AG20443 (cell line): Measurements from ENCODE around the gene CCDC97.
"Not testable (repeated sequence)": the region's sequence is repeated elsewhere in the genome, so short reads cannot be mapped to it uniquely, and the experiment has no call there.

Experiments used
- DNase-seq: peaks from one replicate; pipeline ENCODE4 v3.0.0; 2012; ENCODE audit warnings: low spot score, mixed read lengths

Gene CCDC97

DNA sequence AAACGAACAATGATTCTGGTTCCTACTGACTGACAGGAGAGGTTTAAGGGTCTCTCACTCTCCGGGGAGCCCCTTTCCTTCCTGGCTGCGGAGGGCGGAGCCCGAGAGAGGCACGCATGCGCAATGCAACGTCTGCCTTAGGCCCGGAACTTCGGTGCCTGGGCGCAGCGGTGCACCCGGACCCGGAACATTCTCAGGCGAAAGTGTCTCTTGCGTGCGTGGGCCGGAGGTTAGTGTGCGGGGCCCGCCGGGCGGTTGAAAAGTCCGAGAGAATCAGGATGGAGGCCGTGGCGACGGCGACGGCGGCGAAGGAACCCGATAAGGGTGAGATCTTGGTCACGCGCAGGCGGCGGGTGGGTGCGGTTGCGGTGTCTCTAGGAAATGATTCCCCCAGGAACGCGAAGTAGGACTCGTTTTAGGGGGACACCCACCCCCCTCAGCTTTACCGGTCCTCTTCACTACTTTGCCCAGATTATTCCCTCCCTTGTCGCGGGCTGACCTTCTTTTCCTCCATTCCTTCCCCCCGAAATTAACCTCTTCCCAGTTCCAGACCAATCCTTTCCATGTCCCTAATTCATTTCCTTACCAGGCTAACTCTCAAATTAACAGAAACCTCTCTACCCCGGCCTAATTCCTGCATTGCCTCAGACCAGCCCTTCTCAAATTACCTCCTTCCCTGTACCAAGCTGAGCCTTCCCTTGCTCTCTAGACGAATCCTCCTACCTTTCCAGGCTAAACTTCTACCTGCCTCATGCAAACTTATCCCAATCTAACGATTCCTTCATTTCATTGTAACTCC is at the start of gene CCDC97:
Gene CCDC97 (plus strand): TSS at position 140 of the 799 bp plus-strand sequence. CDS start 139 bp downstream, at position 279.
- DNase-seq = peak; percentile 95

DNA sequence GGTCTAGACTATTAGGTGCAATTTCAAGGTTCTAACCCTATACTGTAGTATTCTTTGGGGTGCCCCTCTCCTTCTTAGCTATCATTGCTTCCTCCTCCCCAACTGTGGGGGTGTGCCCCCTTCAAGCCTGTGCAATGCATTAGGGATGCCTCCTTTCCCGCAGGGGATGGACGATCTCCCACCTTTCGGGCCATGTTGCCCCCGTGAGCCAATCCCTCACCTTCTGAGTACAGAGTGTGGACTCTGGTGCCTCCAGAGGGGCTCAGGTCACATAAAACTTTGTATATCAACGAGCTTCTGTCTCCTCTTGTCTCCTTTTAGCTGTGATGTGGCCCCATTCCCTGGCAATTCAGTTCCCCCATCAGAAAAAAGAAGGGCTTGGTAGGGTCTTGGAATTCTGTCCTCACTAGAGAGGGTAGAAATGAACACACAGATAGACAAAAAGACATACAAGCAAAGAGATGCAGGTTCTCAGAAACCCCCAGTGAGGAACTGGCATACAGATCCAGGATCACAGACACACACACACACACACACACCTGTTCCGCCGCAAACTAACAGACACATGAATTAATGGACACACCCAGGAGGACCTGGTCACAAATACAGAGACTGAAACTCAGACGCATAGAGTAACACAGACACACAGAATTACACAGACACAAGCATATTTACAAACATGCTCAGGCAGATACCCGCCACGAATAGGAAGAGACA is 48.3 kb upstream of the CCDC97 start:
- no peak for DNase-seq

DNA sequence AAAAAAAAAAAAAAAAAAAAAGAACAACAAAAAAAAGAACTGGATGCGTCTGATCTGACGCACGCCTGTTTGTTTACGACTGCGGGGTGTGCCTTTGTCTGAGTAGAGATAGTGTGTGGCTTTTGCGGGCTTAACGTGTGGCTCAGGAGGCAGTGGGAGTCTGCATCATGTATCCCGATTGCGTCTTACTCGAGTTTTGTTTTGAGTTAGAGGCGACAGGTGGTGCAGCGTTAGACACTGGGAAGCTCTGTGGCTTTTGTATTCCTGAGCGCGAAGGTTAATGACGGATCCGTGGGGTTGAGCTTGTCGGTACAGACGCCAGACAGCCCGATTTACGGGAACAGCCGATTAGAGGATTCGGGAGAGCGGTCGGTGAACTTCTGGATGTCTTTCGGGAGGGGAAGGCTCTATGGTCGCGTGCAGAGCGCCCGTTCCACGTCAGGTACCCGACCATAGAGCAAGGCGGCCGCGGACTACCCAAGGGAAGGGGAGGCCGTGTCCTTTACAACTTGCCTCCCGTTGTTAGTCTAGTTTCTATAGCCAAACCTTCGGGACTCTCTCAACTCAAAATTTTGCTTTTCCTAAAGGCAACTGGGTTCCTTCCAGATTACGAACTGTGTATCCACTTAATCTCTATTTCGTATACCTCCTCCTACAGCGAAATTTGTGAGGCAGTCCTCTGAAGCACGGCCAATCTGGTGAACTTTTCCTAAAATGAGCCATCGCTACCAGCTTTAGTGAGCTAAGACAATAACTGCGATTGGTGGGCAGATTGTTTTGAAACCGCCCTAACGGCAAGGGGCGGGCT is 46.7 kb upstream of the CCDC97 start:
- peak; percentile 60 for DNase-seq

DNA sequence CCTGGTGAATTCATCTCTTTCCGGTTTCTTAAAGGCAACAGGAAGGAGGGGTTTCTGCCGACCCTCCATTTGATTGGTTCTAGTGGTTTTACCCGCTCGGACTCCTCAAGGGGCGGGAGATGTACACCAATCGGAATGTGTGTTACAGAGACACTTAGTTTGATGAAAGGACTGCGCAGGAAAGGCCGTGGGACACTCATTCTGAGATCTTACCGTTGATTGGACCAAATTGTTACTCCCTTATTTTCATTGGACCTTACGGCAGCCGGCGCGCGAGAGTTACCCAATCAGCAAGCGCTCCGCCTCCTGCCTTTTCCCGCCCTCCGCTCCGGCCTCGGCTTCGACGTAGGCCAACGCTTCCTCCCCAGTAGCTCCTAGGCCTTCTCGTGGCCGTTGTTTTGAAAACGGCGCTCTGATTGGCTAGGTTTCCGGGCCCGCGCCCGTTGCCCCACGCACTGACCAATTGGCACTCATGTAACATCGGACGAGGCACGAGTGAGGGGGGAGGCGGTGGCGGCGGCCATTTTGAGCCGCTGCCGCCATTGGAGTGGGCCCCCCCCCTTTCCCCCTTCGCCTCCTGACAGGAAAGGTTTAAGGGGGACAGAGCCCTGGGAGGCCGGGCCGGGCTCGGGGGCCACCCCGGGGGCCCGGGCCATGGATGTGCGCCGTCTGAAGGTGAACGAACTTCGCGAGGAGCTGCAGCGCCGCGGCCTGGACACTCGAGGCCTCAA is 46.0 kb upstream of the CCDC97 start, which contains the start of gene HNRNPUL1:
Gene HNRNPUL1 (plus strand): TSS at position 523 of the 731 bp plus-strand sequence. CDS start 132 bp downstream, at position 655.
- peak; percentile 99 for DNase-seq

DNA sequence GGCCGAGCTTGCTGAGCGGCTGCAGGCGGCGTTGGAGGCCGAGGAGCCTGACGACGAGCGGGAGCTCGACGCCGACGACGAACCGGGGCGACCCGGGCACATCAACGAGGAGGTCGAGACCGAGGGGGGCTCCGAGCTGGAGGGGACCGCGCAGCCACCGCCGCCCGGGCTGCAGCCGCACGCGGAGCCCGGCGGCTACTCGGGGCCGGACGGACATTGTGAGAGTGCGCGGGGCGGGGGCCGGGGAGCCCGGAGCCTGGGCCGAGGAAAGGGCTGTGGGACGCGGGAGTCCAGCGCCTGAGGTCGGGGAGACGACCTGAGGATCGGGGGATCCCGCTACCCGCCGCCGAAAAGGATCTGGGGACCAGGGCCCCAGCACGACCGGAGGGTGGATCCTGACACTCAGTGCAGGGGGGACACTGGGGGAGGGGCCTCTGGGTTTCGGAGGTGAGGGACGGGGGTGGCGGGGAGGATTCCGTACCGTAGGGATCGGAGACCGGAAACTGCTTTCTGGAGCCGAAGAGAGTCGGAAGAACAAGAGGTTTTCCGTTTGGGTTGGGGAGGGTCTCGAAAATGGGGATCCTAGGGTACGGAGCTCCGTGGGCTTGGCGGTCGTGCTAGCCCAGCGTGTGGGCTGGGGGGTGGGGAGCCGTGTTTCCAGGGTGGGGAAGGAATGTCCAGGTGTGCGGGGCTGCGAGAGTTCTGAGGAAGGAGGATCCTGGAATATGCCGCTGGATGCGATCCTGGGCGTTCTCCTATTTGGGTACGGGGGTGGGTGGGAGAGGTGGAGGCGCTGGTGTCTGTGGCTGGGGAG is 45.2 kb upstream of the CCDC97 start:
- DNase-seq = peak; percentile 52

DNA sequence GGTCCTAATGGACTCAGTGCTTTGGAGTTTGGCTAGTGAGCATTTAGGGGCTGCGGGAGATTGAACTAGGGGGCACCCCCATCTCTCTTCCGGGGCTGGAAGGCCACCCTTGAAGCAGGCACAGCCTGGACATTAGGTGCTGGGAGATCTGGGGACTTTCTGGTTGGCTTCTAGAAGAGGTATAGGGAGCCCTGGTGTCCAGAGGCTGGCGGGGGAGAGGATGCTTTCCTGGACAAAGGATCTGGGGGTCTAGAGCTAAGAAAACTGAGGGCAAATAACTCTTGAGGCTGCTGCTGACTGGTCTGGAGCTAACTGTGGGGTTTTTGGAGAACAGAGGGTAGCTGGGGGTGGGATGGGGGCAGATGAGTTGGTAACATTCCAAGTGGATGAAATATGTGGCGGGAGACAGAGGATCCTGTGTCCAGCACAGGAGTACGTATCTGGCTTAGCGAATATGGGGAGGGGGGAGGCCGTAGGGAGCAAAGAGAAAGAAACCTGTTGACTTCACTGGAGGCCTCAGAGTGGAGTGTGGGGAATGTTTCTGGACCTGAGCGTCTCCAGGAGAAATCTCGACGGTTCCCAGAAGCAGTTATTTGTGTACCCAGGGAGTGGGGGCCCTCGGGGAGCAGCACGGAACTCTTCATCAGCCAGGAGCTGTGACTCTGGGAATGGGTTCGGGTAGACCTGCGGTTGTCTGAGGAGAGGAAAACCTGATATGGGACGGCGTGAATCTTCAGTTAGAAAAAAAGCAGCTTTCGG is 44.4 kb upstream of the CCDC97 start:
- DNase-seq = peak; percentile 29

DNA sequence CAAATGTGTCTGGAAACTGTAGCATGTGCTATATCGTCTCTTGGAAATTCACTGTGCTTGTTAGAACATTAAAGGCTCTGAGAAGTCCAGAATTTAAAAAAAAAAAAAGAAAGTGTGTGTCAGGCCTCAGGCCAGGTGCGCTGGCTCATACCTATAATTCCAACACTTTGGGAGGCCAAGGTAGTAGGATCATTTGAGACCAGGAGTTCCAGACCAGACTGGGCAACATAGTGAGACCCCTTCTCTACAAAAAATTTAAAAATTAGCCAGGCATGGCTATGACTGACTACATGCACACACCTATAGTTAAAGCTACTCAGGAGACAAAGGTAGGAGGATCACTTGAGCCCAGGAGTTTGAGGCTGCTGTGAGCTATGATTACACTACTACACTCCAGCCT is 40.9 kb upstream of the CCDC97 start:
- no peak for DNase-seq

DNA sequence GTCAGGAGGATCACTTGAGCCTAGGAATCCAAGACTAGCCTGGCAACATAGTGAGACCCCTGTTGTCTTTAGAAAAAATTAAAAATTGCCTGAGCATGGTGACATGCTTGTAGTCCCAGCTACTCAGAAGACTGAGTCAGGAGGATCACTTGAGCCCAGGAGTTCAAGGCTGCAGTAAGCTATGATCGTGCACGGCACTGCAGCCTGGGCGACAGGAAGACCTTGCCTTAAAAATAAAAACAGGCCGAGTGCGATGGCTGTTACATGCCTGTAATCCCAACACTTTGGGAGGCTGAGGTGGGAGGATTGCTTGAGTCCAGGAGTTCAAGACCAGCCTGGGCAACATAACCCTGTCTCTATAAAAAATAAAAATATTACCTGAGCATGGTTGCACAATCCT is 40.4 kb upstream of the CCDC97 start:
- no peak for DNase-seq

DNA sequence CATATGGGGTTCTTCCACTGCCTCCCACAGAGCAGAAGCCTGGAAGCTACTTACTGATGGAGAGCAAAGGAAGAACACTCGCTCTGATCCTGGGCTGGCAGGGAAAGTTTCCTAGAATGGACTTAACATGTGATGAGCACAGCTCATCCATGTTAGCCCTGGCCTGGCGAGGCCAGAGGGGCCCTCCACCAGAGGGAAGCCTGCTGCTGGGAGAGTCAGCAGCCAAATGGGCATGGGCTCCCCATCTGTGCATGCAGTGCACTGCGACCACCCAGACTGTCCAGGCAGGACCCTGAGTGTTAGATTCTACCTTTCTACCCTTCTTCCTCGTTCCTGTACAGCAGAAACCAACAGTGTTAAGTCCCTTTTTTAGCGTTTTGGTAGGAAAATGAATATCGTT is 36.9 kb upstream of the CCDC97 start:
- DNase-seq = no peak

DNA sequence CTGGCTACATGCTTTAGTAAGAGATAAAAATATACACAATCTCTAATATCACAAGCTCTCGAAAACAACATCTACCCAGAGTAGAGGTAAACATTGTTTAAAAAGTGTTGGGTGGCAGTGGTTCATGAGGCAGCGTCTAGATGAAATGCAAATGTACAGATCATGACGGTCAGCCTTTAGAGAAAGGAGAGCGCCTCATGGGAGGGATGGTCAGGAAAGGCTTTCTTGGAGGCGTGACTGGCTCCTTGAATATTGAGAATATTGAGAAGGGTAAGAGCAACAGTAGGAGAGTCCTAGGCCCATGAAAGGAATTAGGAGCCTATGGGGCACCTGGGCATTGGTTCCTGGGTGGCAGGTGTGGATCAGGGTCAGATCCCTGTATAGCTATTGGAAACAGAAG is 35.2 kb upstream of the CCDC97 start:
- no peak for DNase-seq

DNA sequence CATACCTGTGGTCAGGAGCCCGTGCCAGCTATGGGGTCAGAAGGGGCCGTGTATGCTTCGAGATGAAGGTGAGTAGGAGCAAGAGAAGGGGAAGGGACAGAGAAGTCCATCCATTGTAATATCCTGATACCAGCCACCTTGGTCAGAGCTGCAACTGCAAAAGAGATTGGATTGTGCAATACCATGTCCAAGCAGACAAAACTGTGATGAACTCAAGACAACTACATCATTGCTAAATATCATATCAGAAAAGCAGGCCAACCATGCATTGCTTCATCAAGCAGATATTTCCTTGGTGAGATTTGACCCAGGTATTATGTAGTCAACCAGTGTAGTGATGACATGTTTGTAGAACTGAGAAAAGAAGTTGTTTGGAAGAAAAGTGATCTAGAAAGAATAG is 33.7 kb upstream of the CCDC97 start:
- DNase-seq = no peak

DNA sequence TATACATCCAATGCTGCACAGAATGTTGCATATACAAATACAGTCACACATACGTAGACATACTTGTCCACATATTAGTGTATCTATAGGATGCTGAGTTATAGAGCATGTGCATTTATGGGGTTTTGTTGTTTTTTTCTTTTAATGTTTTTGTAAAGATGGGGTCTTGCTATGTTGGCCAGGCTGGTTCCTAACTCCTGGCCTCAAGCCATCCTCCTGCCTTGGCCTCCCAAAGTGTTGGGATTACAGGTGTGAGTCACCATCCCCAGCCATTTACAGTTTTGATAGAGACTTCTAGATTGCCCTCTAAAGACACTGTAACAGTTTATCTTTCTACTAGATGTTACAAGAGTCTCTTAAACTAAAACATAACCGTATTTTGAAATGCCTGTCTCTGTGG is 31.5 kb upstream of the CCDC97 start:
- no peak for DNase-seq

DNA sequence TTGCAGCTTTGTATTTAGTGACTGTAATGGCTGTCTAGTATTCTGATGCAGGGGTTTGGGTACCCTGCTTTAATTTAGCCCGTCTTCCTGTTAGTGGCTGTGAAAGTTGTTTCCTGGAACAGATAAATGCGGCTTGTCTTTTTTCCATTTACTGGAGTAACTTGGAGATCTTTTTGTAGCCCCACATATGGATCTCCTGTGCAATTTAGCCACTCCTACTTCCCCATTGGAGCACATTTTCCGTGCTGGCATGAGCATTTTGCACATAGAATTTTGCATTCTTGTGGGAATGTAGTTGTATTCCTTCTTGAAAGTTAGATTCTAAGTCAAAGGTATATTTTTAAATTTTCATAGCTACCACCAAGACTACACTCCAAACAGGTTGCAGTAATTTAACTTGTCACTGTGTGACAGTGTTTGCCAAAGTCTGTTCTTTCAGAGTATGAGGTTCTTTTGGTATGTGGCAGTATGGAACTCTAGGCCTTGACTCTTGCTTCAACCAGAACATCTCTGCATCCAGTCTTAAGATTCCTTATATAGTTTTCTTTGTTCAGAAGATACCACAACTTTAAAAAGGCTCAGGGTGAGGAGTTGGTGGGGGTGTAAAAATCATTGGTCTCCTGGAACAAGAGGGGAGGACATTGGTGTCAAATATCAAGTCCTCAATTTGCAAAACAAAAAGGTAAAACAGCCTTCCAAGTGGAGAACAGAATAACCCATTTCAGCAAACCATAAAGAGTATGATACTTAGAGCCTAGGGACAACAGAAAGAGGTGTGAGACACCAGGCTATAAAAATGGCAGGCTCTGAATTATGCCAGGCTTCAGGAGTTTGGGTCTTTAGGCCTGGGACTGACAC is 21.1 kb upstream of the CCDC97 start:
- DNase-seq = no peak

DNA sequence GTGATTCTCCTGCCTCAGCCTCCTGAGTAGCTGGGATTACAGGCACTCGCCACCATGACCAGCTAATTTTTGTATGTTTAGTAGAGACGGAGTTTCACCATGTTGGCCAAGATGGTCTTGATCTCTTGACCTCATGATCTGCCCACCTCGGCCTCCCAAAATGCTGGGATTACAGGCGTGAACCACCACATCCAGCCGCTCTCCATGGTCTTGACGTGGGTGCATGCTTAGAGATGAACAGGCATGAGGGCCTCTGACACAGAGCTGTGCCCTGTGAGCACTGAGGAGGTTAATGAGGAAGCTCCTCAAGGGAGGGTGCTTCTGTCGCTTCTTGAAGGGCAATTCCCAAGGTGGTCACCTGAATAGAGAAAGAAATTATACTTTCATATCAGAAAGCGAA is 20.2 kb upstream of the CCDC97 start:
- DNase-seq = not testable (repeated sequence)

DNA sequence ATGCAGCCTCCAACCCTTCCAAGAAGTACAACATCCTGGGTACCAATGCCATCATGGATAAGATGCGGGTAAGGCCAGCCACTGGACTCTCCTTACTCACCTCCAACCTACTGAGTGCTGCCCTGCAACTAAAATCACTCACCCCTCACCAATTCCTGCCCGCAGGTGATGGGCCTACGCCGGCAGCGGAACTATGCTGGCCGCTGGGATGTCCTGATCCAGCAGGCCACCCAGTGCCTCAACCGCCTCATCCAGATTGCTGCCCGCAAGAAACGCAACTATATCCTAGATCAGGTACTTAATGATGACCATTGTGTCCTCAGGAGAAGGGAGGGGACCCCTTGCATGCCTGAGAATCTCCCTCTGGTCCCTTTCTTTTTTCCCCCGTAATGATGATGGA is 15.6 kb upstream of the CCDC97 start:
- no peak for DNase-seq

DNA sequence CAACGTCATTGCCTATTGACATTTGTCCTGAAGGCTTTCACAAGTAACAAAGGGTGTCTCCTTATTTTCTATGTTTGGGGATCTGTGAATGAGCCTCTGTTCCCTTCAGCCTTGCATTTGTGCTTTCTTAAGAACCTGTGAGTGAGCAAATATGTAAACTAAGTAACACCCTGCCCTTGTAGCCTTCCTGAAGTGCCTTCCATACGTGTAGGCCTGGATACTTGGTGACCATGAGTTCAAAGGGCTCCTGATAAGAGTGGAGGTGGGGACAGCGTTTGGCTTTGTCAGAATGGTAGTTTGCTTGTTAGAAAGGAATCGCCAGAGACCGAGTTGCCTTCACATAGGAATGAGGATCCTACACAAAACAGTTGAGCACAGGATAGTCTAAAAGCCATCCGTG is 14.5 kb upstream of the CCDC97 start:
- no peak for DNase-seq

DNA sequence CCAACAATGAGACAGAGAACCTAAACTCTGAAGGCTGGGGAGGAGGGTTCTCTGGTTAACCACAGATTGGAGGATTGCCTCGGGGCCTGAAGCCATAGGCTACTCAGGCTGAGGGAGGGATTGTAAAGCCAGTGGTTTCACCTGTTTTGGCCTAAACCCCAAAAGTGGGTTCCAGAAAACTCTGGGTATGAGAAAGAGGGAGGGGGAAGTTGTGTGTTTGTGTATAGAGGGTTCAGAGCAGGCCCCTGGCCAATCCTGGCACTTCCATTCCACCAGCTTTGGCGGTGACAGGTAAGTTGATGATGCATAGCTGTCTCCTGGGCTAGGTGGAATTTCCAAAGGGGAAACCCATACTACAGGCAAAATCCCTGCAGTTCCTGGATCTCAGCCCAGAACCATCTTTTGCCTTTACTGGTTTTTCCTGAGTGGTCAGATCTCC is 13.5 kb upstream of the CCDC97 start:
- DNase-seq = no peak

DNA sequence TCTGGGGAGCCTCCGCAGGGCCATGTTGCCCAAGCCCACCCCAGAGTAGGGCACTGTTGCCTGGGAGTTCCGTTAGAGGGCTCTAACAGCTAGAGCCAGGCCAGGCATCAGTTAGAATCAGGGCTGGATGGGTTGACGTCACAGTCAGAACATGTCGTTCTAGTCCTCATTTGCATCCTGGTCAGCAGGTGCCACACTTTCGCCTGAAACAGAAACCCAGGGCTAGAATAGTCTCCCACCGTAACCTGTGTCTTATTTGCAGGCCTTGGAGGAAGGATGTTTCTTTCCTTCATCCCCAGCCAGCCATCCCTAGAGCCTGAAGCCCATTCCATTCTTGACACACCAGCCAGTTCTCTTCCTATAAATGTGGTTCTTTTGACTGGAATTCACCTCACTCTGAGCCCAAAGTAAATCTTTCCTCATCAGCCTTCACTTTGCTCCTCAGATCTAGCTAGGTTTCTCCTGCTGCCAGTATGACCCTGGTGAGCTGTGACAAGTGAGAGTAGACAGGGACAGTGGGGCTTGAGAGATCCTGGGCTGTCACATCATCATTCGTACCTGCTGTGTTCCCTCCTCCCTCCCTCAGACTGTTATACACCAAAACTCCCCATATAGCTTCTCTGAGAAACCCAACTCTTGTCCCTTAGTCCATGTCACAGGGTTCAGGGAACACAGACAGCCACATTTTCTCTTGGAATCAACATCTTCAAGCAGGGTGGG is 12.2 kb upstream of the CCDC97 start:
- DNase-seq = no peak
